Esophagus squamous epithelium (tissue), 4 donors: ENCODE data around the gene DLGAP1.

Experiments
- POLR2A ChIP-seq, 4 donors: fragments of 450-650 bp; IDR thresholded peaks; one replicate each; pipeline ENCODE4 v1.6.1; 2017; ENCODE audit warnings: antibody characterized with exemption in 4 of 4, mild to moderate bottlenecking in 4 of 4, moderate library complexity in 3 of 4
- TF ChIP-seq, protein P1 (sequence below), 6 experiments: fragments of 450-650 bp in 4 of 6; fragments of 200-600 bp in 2 of 6; sonication (generic) in 2 of 6; IDR thresholded peaks; one replicate each; pipeline ENCODE4 v1.5.1; 2016 to 2019; ENCODE audit warnings: antibody characterized with exemption in 6 of 6, mild to moderate bottlenecking in 4 of 6, moderate library complexity in 4 of 6

DNA sequence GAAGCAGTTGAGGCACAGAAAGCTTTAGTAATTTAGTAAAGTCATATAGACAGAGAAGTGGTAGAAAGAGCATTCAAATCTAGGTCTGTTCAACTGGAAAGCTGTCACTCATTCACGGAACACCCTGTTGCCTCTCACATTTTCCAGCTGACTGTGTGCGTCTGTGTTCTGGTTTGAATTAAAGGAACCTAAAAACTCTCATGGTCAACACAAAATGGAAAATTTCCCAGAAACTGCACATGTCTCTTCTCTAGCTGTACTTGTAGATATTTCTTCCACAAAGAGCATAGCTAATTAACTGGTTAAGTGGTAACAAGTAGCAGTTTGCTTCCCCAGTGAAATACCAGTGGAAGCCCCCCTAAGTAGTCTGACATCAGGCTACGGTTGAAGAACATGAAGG, 614.3 kb downstream of the DLGAP1 start:
- TF ChIP-seq, protein P1, sequence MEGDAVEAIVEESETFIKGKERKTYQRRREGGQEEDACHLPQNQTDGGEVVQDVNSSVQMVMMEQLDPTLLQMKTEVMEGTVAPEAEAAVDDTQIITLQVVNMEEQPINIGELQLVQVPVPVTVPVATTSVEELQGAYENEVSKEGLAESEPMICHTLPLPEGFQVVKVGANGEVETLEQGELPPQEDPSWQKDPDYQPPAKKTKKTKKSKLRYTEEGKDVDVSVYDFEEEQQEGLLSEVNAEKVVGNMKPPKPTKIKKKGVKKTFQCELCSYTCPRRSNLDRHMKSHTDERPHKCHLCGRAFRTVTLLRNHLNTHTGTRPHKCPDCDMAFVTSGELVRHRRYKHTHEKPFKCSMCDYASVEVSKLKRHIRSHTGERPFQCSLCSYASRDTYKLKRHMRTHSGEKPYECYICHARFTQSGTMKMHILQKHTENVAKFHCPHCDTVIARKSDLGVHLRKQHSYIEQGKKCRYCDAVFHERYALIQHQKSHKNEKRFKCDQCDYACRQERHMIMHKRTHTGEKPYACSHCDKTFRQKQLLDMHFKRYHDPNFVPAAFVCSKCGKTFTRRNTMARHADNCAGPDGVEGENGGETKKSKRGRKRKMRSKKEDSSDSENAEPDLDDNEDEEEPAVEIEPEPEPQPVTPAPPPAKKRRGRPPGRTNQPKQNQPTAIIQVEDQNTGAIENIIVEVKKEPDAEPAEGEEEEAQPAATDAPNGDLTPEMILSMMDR (IDR thresholded peaks at IDR 0.05) = no peak
- TF ChIP-seq POLR2A (IDR thresholded peaks at IDR 0.05) = no peak
